Measurements from ENCODE around the gene GOLIM4.
"Not testable (repeated sequence)": the region's sequence is repeated elsewhere in the genome, so short reads cannot be mapped to it uniquely, and the experiment has no call there.

GOLIM4 gene, protein sequence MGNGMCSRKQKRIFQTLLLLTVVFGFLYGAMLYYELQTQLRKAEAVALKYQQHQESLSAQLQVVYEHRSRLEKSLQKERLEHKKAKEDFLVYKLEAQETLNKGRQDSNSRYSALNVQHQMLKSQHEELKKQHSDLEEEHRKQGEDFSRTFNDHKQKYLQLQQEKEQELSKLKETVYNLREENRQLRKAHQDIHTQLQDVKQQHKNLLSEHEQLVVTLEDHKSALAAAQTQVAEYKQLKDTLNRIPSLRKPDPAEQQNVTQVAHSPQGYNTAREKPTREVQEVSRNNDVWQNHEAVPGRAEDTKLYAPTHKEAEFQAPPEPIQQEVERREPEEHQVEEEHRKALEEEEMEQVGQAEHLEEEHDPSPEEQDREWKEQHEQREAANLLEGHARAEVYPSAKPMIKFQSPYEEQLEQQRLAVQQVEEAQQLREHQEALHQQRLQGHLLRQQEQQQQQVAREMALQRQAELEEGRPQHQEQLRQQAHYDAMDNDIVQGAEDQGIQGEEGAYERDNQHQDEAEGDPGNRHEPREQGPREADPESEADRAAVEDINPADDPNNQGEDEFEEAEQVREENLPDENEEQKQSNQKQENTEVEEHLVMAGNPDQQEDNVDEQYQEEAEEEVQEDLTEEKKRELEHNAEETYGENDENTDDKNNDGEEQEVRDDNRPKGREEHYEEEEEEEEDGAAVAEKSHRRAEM

DNA sequence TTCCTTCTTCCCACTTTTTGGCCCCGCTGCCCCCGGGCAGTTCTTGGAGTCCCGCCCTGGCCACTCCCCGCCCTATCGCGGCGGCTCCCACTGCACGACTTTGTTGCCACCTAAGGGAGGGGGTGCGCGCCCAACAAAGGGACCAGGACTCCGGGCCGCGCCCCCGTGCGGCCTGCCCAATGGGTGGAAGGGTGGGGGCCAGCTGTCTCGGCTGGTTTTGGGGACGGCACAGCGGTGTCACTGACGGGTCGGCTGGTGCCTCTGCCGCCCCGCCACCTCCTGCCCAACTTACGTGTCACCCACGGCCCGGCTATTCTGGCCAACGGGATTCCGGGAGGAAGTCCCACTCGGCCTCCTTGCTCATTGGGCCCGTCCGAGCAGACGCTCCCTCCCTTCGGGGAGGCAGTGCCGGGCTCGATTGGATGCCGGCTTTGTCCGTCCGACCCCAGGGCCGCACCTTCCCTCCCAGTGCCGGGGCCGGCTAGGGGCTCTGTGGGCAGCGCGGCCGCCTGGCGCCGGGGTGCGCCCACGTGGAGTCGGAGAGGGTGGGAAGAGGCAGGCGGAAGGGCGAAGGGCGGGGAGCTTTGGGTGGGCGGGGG lies at the start of gene GOLIM4:
TSS of gene GOLIM4 (minus strand) at position 314 of the 599 bp plus-strand sequence. CDS start 639 bp downstream, outside the sequence.
- Histone ChIP-seq H3K27me3 (replicated peaks; ENCODE audit: control insufficient read depth, insufficient read depth, low read length) (no peaks in the 10 kb centered on the region), H3K4me1 (ENCODE audit: control insufficient read depth, insufficient read depth, low read length) (peaks cover 41% of the 10 kb centered on the region), H3K4me3 (ENCODE audit: low read length) (peak within 1 kb of the TSS; percentile 99), H3K9ac (ENCODE audit: low read length) (peak within 1 kb of the TSS; percentile 91), H3K36me3 (ENCODE audit: control insufficient read depth, insufficient read depth, low read length, severe bottlenecking) (no peaks in the 10 kb centered on the region), H3K9me3 (ENCODE audit: control insufficient read depth, low read length) (no peaks in the 10 kb centered on the region)
- DNase-seq (ENCODE audit: low read depth): peak; percentile 99

DNA sequence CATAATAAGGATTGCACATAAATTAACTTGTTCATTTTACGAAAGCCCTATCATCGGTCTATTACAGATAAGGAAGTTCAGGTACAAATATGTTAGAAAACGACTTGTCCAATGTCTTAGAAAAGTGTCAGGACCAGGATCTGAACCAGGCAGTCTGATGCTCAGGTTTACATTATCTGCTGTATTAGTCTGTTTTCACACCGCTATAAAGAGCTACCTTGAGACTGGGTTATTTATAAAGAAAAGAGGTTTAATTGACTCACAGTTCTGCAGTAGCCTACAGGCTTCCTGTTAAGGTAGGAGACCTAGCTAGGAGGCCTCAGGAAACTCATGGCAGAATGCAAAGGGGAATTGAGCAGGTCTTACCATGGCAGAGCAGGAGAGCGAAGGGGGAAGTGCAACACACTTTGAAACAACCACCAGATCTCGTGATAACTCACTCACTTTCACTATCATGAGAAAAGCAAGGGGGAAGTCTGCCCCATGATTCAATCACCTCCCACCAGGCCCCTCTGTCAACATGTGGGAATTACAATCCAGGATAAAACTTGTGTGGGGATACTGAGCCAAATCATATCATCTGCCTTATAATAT lies 45.8 kb upstream of the GOLIM4 start:
- H3K36me3 ChIP-seq (ENCODE audit: control insufficient read depth, insufficient read depth, low read length, severe bottlenecking): no peaks in the 10 kb centered on the region
- no peak overlapping the region for H3K4me3 ChIP-seq (ENCODE audit: low read length)
- H3K9ac ChIP-seq (ENCODE audit: low read length): no peak overlapping the region
- no peaks in the 10 kb centered on the region for H3K27me3 ChIP-seq (replicated peaks; ENCODE audit: control insufficient read depth, insufficient read depth, low read length)
- no peaks in the 10 kb centered on the region for H3K4me1 ChIP-seq (ENCODE audit: control insufficient read depth, insufficient read depth, low read length)
- no peaks in the 10 kb centered on the region for H3K9me3 ChIP-seq (ENCODE audit: control insufficient read depth, low read length)
- DNase-seq (ENCODE audit: low read depth): no peak

DNA sequence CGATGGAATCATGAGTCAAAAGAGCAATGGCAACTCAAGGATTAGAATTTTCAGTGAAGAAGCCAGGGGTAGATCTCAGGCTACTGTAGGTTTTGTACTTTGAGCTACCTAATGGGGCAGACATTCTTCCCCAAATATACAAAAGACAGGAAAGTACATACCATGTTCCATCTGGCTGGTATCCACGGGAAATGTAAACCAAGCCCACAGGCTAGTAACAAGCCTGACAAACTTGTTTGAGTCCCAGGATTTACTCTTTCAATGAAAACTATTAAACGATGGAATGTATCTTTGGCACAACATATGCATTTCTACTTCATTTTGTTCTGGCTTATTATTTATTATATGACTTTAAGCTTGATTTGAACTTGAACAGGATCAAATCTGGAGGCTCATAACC lies 44.2 kb upstream of the GOLIM4 start:
- DNase-seq (ENCODE audit: low read depth): peak; percentile 4
- Histone ChIP-seq H3K9ac (ENCODE audit: low read length) (no peak overlapping the region), H3K4me3 (ENCODE audit: low read length) (no peak overlapping the region), H3K27me3 (replicated peaks; ENCODE audit: control insufficient read depth, insufficient read depth, low read length) (no peaks in the 10 kb centered on the region), H3K36me3 (ENCODE audit: control insufficient read depth, insufficient read depth, low read length, severe bottlenecking) (no peaks in the 10 kb centered on the region), H3K4me1 (ENCODE audit: control insufficient read depth, insufficient read depth, low read length) (no peaks in the 10 kb centered on the region), H3K9me3 (ENCODE audit: control insufficient read depth, low read length) (no peaks in the 10 kb centered on the region)

DNA sequence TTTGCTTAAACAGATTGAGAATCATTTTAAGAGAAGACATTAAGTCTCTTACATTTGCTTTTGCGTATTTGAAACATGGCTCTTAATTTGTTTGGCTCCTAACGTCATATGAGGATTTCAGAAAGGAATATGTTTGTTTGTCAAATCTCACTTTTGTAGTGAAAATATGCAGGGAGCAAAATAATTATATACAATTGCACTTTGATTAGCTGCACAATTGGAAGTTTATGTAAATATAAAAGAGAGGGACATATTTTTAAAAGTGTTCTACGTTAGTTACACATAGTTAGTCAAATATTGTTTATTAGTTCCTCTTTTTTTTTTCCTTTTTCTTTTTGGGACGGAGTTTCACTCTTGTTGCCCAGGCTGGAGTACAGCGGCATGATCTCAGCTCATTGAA lies 42.7 kb upstream of the GOLIM4 start:
- no peaks in the 10 kb centered on the region for H3K4me1 ChIP-seq (ENCODE audit: control insufficient read depth, insufficient read depth, low read length)
- H3K36me3 ChIP-seq (ENCODE audit: control insufficient read depth, insufficient read depth, low read length, severe bottlenecking): no peaks in the 10 kb centered on the region
- H3K4me3 ChIP-seq (ENCODE audit: low read length): no peak overlapping the region
- no peak for DNase-seq (ENCODE audit: low read depth)
- no peaks in the 10 kb centered on the region for H3K9me3 ChIP-seq (ENCODE audit: control insufficient read depth, low read length)
- no peak overlapping the region for H3K9ac ChIP-seq (ENCODE audit: low read length)
- H3K27me3 ChIP-seq (replicated peaks; ENCODE audit: control insufficient read depth, insufficient read depth, low read length): no peaks in the 10 kb centered on the region

DNA sequence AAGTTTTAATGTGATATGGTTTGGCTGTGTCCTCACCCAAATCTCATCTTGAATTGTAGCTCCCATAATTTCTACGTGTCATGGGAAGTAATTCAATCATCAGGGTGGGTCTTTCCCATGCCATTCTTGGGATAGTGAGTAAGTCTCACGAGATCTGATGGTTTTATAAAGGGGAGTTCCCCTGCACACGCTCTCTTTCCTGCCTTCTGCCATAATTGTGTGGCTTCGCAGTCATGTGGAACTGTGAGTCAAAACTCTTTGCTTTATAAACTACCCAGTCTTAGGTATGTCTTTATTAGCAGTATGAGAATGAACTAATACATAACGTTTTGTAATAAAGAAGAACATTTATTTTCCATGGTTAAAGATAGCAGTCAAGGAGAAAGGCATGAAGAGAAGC lies 39.2 kb upstream of the GOLIM4 start:
- H3K9me3 ChIP-seq (ENCODE audit: control insufficient read depth, low read length): no peaks in the 10 kb centered on the region

DNA sequence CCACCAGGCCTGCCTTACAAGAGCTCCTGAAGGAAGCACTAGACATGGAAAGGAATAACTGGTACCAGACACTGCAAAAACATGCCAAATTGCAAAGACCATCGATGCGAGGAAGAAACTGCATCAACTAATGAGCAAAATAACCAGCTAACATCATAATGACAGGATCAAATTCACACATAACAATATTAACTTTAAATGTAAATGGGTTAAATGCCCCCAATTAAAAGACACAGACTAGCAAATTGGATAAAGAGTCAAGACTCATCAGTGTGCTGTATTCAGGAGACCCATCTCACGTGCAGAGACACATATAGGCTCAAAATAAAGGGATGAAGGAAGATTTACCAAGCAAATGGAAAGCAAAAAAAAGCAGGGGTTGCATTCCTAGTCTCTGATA lies 34.5 kb upstream of the GOLIM4 start:
- H3K9me3 ChIP-seq (ENCODE audit: control insufficient read depth, low read length); H3K27me3 ChIP-seq (replicated peaks; ENCODE audit: control insufficient read depth, insufficient read depth, low read length); DNase-seq (ENCODE audit: low read depth); H3K4me1 ChIP-seq (ENCODE audit: control insufficient read depth, insufficient read depth, low read length); H3K4me3 ChIP-seq (ENCODE audit: low read length); H3K9ac ChIP-seq (ENCODE audit: low read length); H3K36me3 ChIP-seq (ENCODE audit: control insufficient read depth, insufficient read depth, low read length, severe bottlenecking): not testable (repeated sequence)

More for the DNA sequence above, 39.2 kb upstream of the GOLIM4 start:
- Histone ChIP-seq H3K4me3 (ENCODE audit: low read length) (no peak overlapping the region), H3K27me3 (replicated peaks; ENCODE audit: control insufficient read depth, insufficient read depth, low read length) (no peaks in the 10 kb centered on the region), H3K9ac (ENCODE audit: low read length) (no peak overlapping the region), H3K4me1 (ENCODE audit: control insufficient read depth, insufficient read depth, low read length) (no peaks in the 10 kb centered on the region), H3K36me3 (ENCODE audit: control insufficient read depth, insufficient read depth, low read length, severe bottlenecking) (no peaks in the 10 kb centered on the region)
- no peak for DNase-seq (ENCODE audit: low read depth)

DNA sequence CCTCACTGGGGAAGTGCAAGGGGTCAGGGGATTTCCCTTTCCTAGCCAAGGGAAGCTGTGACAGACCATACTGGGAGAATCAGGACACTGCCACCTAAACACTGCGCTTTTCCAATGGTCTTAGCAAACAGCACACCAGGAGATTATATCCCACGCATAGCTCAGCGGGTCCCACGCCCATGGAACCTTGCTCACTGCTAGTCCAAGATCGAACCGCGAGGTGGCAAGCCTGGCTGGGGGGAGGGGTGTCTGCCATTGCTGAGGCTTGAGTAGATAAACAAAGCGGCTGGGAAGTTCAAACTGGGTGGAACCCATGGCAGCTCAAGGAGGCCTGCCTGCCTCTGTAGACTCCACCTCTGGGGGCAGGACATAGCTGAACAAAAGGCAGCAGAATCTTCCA lies 32.7 kb upstream of the GOLIM4 start:
- not testable (repeated sequence) for H3K4me1 ChIP-seq (ENCODE audit: control insufficient read depth, insufficient read depth, low read length); H3K36me3 ChIP-seq (ENCODE audit: control insufficient read depth, insufficient read depth, low read length, severe bottlenecking); H3K27me3 ChIP-seq (replicated peaks; ENCODE audit: control insufficient read depth, insufficient read depth, low read length); H3K9me3 ChIP-seq (ENCODE audit: control insufficient read depth, low read length); DNase-seq (ENCODE audit: low read depth); H3K9ac ChIP-seq (ENCODE audit: low read length); H3K4me3 ChIP-seq (ENCODE audit: low read length)

DNA sequence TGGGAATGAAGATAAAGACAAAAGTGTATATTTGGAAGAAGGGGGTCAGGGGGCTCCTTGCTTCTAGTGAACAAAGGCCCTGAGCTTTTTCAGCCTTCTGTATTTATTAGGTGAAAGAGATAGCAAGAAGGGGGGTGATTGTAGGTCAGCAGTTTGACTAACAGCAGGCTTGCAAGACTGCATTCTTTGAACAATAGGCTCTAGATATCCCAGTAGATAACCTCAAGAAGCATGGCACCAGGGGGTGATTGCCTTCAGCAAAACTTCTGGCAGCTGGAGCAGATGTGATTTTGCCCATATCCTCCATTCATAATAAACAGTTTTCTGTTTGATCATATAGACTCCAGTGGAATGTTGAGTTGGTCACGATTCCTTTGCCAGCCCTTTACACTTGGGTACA lies 31.7 kb upstream of the GOLIM4 start:
- no peak overlapping the region for H3K9ac ChIP-seq (ENCODE audit: low read length)
- no peaks in the 10 kb centered on the region for H3K27me3 ChIP-seq (replicated peaks; ENCODE audit: control insufficient read depth, insufficient read depth, low read length)
- no peaks in the 10 kb centered on the region for H3K9me3 ChIP-seq (ENCODE audit: control insufficient read depth, low read length)
- H3K4me3 ChIP-seq (ENCODE audit: low read length): no peak overlapping the region
- H3K4me1 ChIP-seq (ENCODE audit: control insufficient read depth, insufficient read depth, low read length): peaks cover 8% of the 10 kb centered on the region
- no peaks in the 10 kb centered on the region for H3K36me3 ChIP-seq (ENCODE audit: control insufficient read depth, insufficient read depth, low read length, severe bottlenecking)
- no peak for DNase-seq (ENCODE audit: low read depth)

DNA sequence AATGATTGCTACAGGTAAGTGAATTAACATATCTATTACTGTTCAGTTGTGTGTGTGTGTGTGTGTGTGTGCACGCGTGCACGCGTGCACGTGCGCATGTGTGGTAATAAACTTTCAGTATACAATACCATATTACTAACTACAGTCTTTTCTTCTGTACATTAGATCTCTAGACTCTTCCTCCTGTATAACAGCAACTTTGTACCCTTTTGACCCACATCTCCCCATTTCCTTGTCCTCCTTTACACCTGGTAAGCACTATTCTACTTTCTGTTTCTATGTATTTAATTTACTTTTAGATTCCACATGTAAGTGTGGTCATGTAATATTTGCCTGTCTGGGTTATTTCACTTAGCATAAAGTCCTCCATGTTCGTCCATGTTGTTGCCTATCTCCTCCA lies 29.1 kb upstream of the GOLIM4 start:
- Histone ChIP-seq H3K4me1 (ENCODE audit: control insufficient read depth, insufficient read depth, low read length) (peaks cover 16% of the 10 kb centered on the region), H3K27me3 (replicated peaks; ENCODE audit: control insufficient read depth, insufficient read depth, low read length) (no peaks in the 10 kb centered on the region), H3K36me3 (ENCODE audit: control insufficient read depth, insufficient read depth, low read length, severe bottlenecking) (no peaks in the 10 kb centered on the region), H3K9ac (ENCODE audit: low read length) (no peak overlapping the region), H3K9me3 (ENCODE audit: control insufficient read depth, low read length) (no peaks in the 10 kb centered on the region), H3K4me3 (ENCODE audit: low read length) (no peak overlapping the region)
- no peak for DNase-seq (ENCODE audit: low read depth)

DNA sequence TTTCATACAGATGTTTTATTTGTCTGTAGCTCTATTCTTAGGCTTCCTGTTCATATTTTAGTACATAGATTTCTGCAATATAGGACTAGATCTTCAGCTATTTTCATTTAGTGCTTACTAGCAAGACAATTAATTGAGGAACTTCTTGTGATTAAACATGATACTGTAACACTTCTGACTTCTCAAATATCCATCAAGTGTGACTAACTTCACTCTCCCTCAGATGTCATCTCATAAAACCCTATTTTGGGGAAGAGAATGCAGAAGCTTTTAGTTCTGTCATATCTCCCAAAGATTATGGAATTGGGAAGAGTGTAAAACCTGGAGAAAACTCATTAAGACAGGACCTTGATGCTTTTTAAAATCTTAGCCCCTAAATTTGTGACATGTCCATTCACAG lies 28.6 kb upstream of the GOLIM4 start:
- DNase-seq (ENCODE audit: low read depth): no peak
- Histone ChIP-seq H3K4me1 (ENCODE audit: control insufficient read depth, insufficient read depth, low read length) (peaks cover 16% of the 10 kb centered on the region), H3K9me3 (ENCODE audit: control insufficient read depth, low read length) (no peaks in the 10 kb centered on the region), H3K9ac (ENCODE audit: low read length) (no peak overlapping the region), H3K36me3 (ENCODE audit: control insufficient read depth, insufficient read depth, low read length, severe bottlenecking) (no peaks in the 10 kb centered on the region), H3K4me3 (ENCODE audit: low read length) (no peak overlapping the region), H3K27me3 (replicated peaks; ENCODE audit: control insufficient read depth, insufficient read depth, low read length) (no peaks in the 10 kb centered on the region)
